GM13977 (cell line): ENCODE data around the gene CLCN4.

Experiments used
- DNase-seq: peaks from one replicate; pipeline ENCODE4 v3.0.0; 2012; ENCODE audit warnings: low spot score
- in situ Hi-C: fragments of 300-500 bp; cut with MboI; formaldehyde crosslinking; loops from one replicate; pipeline ENCODE4 v1.12.0; 2022; ENCODE audit warnings: low sequenced_read_pairs, low pct_unique_long_range_greater_than_20kb, mixed read lengths, inconsistent platforms; ENCODE audit not compliant: unreplicated experiment
- TF ChIP-seq, protein P1 (sequence below): IDR thresholded peaks from 2 replicates; pipeline ENCODE4 v1.5.1; 2012; ENCODE audit warnings: mild to moderate bottlenecking, control low read depth; ENCODE audit not compliant: insufficient read depth; ENCODE audit errors: extremely low read depth, missing control alignments

The CLCN4 gene

DNA sequence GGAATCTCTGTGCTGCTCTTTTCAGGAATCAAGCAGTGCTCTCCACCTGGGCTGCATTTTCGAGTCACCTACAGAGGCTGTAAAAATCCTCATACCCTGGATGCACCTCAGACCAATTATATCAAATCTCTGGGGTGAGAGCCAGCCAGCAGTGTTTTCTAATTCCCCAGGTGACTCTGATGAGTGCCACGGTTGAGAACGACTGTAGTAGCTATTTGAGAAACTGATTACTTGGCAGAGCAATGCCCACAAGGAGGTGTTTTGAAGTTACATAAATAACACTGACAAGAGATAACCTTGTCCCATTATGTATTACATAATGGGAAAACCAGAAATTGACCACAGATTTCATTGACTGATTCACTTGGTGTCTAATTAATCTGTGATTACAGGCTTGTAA lies 46.8 kb downstream of the CLCN4 start:
- TF ChIP-seq, protein P1, sequence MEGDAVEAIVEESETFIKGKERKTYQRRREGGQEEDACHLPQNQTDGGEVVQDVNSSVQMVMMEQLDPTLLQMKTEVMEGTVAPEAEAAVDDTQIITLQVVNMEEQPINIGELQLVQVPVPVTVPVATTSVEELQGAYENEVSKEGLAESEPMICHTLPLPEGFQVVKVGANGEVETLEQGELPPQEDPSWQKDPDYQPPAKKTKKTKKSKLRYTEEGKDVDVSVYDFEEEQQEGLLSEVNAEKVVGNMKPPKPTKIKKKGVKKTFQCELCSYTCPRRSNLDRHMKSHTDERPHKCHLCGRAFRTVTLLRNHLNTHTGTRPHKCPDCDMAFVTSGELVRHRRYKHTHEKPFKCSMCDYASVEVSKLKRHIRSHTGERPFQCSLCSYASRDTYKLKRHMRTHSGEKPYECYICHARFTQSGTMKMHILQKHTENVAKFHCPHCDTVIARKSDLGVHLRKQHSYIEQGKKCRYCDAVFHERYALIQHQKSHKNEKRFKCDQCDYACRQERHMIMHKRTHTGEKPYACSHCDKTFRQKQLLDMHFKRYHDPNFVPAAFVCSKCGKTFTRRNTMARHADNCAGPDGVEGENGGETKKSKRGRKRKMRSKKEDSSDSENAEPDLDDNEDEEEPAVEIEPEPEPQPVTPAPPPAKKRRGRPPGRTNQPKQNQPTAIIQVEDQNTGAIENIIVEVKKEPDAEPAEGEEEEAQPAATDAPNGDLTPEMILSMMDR = no peak
- no peak for DNase-seq
- in situ Hi-C loops = no loop called here

DNA sequence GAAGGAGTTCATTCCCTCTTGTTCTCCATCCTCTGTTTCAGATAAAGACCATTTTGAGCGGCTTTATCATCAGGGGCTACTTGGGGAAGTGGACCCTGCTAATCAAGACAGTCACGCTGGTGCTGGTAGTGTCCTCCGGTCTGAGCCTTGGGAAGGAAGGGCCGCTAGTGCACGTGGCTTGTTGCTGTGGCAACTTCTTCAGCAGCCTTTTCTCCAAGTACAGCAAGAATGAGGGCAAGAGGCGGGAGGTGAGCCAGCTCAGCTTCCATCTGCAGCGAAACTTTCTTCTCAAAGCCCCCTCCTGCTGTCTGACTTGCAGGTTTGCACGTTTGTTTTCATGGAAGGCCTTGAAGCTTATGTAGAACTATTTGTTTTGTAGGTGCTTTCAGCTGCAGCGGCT lies 49.5 kb downstream of the CLCN4 start:
- in situ Hi-C loops = no loop called here
- DNase-seq = no peak
- TF ChIP-seq, protein P1 = no peak

DNA sequence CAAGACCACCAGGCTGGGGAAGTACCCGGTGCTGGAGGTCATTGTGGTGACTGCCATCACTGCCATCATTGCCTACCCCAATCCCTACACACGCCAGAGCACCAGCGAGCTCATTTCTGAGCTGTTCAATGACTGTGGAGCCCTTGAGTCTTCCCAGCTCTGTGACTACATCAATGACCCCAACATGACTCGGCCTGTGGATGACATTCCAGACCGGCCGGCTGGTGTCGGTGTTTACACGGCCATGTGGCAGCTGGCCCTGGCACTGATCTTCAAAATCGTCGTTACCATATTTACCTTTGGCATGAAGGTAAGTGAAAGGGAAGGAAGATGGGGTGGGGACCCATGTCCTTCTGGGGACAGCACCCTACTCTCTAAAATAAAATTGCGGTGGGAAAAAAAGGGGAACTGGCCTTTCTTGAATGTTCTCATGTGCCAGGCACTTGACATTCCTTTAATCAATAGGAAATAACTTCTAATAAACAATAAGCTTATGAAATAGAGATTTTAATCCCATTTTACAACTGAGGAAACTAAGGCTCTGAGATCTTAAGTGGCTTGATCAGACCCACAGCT lies 51.6 kb downstream of the CLCN4 start:
- in situ Hi-C loops = no loop called here
- DNase-seq = no peak
- TF ChIP-seq, protein P1 = no peak

DNA sequence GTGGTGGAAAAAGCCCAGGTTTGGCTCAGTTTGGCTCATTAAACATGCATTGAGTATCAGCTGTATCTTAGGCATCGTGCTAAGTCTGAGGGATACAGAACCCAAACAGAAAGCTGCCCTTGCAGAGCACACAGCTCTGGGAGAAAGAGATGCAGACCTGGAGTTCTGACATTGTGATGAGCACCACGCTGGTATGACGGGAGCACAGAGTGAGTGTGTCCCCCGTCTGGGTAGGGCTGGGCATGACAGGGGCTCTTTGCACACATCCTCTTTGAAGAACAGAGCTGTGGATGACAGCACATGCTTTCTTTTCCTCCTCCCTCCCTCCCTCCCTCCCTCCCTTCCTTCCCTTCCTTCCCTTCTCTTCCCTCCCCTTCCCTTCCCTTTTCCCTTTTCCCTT lies 52.2 kb downstream of the CLCN4 start:
- no peak for DNase-seq
- TF ChIP-seq, protein P1 = no peak
- in situ Hi-C loops = no loop called here

DNA sequence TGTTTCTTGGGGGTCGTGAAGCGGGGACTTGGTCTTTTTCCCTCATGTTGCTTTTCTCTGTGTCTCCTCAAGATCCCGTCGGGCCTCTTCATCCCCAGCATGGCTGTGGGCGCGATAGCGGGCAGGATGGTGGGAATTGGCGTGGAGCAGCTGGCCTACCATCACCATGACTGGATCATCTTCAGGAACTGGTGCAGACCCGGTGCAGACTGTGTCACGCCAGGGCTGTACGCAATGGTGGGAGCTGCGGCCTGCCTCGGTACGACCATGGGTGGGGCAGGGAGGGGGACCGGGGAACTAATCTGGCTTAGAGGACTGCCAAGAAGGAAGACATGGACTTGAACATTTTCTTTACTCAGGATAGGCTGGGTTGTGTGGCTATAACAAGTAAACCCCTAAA lies 55.6 kb downstream of the CLCN4 start:
- TF ChIP-seq, protein P1 = no peak
- in situ Hi-C loops = no loop called here
- no peak for DNase-seq

DNA sequence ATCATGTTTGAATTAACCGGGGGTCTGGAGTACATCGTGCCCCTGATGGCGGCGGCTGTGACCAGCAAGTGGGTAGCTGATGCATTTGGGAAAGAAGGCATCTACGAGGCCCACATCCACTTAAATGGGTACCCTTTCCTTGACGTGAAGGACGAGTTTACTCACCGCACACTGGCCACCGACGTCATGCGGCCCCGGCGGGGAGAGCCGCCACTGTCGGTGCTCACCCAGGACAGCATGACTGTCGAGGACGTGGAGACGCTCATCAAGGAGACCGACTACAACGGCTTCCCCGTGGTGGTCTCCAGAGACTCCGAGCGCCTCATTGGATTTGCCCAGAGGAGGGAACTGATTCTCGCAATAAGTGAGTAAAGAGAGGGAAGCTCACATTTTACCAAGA lies 56.9 kb downstream of the CLCN4 start:
- no peak for DNase-seq
- TF ChIP-seq, protein P1 = no peak
- in situ Hi-C loops = no loop called here

DNA sequence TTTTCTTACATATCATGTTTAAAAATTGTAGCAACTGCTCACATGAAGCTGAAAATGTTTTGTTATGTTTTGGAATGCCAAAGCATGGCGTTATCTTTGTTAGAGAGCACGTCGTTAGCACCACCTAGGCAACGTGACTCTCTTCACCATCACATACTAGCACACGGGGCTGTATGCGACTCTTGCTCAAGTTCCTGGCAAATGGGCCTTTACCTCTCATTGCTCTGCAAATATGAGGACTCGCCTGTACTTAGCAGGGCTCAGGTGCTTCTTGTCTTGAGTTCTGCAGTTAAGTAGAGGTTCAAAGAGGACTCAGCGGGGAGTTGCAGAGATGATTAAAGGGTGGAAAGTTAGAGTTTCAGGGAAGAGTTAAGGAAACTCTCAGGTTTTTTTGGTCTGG lies 59.4 kb downstream of the CLCN4 start:
- DNase-seq = no peak

More for the DNA sequence above, 59.4 kb downstream of the CLCN4 start:
- TF ChIP-seq, protein P1 = no peak
- in situ Hi-C loops = no loop called here
